Tibial nerve (tissue), 4 donors: ENCODE data around the gene CACNA1A. TPM values are rescaled to one million over a fixed set of nuclear protein-coding genes. Genes with fewer than 3 reads are reported as not detected.
"Not testable (repeated sequence)": the region's sequence is repeated elsewhere in the genome, so short reads cannot be mapped to it uniquely, and the experiment has no call there.

Source experiments
- DNase-seq, 2 donors: peaks; one replicate each; pipeline ENCODE4 v3.0.0-alpha.2; 2019; ENCODE audit warnings: low spot score in 2 of 2
- H3K27ac ChIP-seq, 4 donors: fragments of 200-600 bp; sonication (generic) in 3 of 4; one replicate each; pipeline ENCODE4 v1.5.1; 2017 to 2019; ENCODE audit warnings: mild to moderate bottlenecking in 1 of 4
- H3K27me3 ChIP-seq, 2 donors: fragments of 200-600 bp; sonication (generic) in 1 of 2; one replicate each; pipeline versions ENCODE4 v1.5.1 to v1.6.0; 2017 to 2019
- H3K36me3 ChIP-seq, 3 donors: fragments of 200-600 bp; sonication (generic); one replicate each; pipeline ENCODE4 v1.5.1; 2018 to 2019
- H3K4me1 ChIP-seq, 4 donors: fragments of 200-600 bp; sonication (generic) in 3 of 4; one replicate each; pipeline ENCODE4 v1.5.1; 2017 to 2019
- H3K4me3 ChIP-seq, 4 donors: fragments of 200-600 bp; sonication (generic) in 3 of 4; one replicate each; pipeline ENCODE4 v1.5.1; 2017 to 2019; ENCODE audit warnings: mild to moderate bottlenecking in 1 of 4, moderate library complexity in 1 of 4
- H3K9me3 ChIP-seq, 4 donors: fragments of 200-600 bp; sonication (generic) in 3 of 4; one replicate each; pipeline ENCODE4 v1.5.1; 2017 to 2019
- CTCF ChIP-seq, 5 experiments: fragments of 200-600 bp in 3 of 5; fragments of 450-650 bp in 2 of 5; sonication (generic) in 3 of 5; IDR thresholded peaks; one replicate each; pipeline ENCODE4 v1.5.1; 2016 to 2019; ENCODE audit warnings: antibody characterized with exemption in 5 of 5, mild to moderate bottlenecking in 3 of 5, moderate library complexity in 2 of 5
- EP300 ChIP-seq, 2 donors: sonication (generic); formaldehyde crosslinking; IDR thresholded peaks; one replicate each; pipeline ENCODE4 v1.6.1; 2017; ENCODE audit warnings: antibody characterized with exemption in 2 of 2, mild to moderate bottlenecking in 1 of 2
- POLR2A ChIP-seq, 2 donors: fragments of 450-650 bp; IDR thresholded peaks; one replicate each; pipeline ENCODE4 v1.6.1; 2017; ENCODE audit warnings: antibody characterized with exemption in 2 of 2, mild to moderate bottlenecking in 2 of 2, moderate library complexity in 2 of 2
- WGBS, 2 donors: methylation state at CpG; one replicate each; pipeline ENCODE4 v1.1.5; 2018; 5-methylcytosine and 5-hydroxymethylcytosine counted together
- total RNA-seq, 4 donors: library from RNA; depleted of rRNA; stranded (reverse); fragments of >200 nt; gene quantifications; one replicate each; pipeline ENCODE4 v1.1.0, GENCODE V29; 2016

CACNA1A gene
- total RNA-seq, 4 donors from 2014 or later: 4.0 to 10.2 (median 9.3) TPM

- TF ChIP-seq EP300 (IDR thresholded peaks at IDR 0.05) (no peak), CTCF (IDR thresholded peaks at IDR 0.05) (no peak), POLR2A (IDR thresholded peaks at IDR 0.05) (no peak)
- H3K27me3 ChIP-seq: no peaks in the 10 kb centered on the region
- peaks cover 0 to 8% (median 0%) of the 10 kb centered on the region in 4 donors for H3K9me3 ChIP-seq
- H3K27ac ChIP-seq: no peak overlapping the region
- WGBS, 2 donors: 28 to 29% methylated on average over 6 of the region's 6 CpGs
- H3K36me3 ChIP-seq: no peaks in the 10 kb centered on the region
- no peak overlapping the region for H3K4me3 ChIP-seq
- no peaks in the 10 kb centered on the region for H3K4me1 ChIP-seq
- DNase-seq: no peak
These were observed 24.4 kb upstream of the CACNA1A start for GRCh38 chr19:13530720-13531119.

- H3K9me3 ChIP-seq, H3K27me3 ChIP-seq, H3K4me1 ChIP-seq, H3K27ac ChIP-seq, H3K36me3 ChIP-seq, DNase-seq, H3K4me3 ChIP-seq: not testable (repeated sequence)
- WGBS, 2 donors: 76 to 83% methylated on average over 2 of the region's 2 CpGs
These were observed 23.4 kb upstream of the CACNA1A start for GRCh38 chr19:13529721-13530120.

DNA sequence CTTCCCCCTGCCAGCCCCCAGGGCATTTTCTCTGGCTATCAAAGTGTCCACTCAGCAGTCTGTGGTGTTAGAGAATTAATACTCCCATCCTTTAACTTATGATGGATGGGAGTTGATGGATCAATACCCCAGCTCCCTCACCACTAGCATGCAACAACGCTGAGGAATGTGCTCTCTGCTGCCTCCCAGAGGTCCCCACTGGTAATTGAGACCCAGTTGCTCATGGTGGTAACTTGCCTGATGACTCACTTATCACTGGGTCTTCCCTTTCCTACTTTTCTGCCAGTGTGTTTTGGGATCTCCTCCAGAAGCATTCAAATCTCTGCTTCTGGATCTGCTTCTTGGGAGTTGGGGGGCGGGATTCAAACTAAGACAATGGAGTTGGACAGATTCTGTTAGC is 20.3 kb upstream of the CACNA1A start:
- WGBS, 2 donors: 11 to 16% methylated on average over 2 of the region's 2 CpGs

DNA sequence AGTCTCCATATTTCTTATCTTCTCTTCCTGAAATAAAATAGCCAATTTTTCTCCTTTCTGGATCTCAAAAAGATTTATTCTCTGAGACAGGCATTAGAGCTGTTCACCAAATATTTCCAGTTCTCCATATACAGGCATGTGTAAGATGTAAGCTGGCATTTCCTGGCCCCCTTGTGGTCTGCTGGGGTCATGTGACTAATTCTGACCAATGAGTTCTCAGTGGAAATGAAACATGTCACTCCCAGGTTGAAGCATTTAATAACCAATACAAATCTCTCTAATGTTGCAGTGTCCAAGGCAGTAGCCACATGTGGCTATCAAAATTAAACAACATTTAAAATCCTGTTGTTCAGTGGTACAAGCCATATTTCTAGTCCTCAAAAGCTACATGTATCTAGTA is 14.8 kb upstream of the CACNA1A start:
- Histone ChIP-seq H3K4me3 (no peak overlapping the region), H3K4me1 (no peaks in the 10 kb centered on the region), H3K9me3 (peaks cover 0 to 26% (median 4%) of the 10 kb centered on the region in 4 donors), H3K36me3 (no peaks in the 10 kb centered on the region), H3K27ac (no peak overlapping the region), H3K27me3 (no peaks in the 10 kb centered on the region)
- DNase-seq: no peak
- TF ChIP-seq POLR2A (IDR thresholded peaks at IDR 0.05): no peak
- no peak for TF ChIP-seq EP300 (IDR thresholded peaks at IDR 0.05)

More for the DNA sequence above, 20.3 kb upstream of the CACNA1A start:
- TF ChIP-seq POLR2A (IDR thresholded peaks at IDR 0.05) (no peak), CTCF (IDR thresholded peaks at IDR 0.05) (no peak), EP300 (IDR thresholded peaks at IDR 0.05) (no peak)
- H3K27ac ChIP-seq: no peak overlapping the region
- H3K4me3 ChIP-seq: no peak overlapping the region
- peaks cover 0 to 11% (median 0%) of the 10 kb centered on the region in 4 donors for H3K9me3 ChIP-seq
- H3K36me3 ChIP-seq: no peaks in the 10 kb centered on the region
- no peak for DNase-seq
- H3K4me1 ChIP-seq: no peaks in the 10 kb centered on the region
- no peaks in the 10 kb centered on the region for H3K27me3 ChIP-seq

DNA sequence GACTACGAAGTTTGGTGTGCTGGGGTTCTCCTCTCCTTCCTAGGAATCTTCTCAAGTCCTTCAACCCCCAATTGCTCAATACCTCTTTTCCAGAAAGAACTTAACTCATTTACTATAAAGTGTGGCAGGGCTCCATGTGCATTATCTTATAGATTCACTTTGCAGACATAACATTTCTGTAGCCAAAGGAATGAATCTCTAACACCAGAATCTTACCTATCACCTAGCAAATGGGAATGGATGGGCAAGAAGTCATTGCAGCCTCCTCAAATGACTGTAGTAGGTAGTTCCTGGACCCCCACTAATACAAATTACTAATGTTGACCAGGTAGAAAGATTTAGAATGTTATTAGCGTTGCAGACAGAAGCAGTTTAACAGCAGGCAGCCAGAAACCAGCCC is 5.7 kb upstream of the CACNA1A start:
- Histone ChIP-seq H3K27ac (no peak overlapping the region), H3K36me3 (no peaks in the 10 kb centered on the region), H3K4me3 (no peak overlapping the region), H3K9me3 (peaks cover 0 to 10% (median 0%) of the 10 kb centered on the region in 4 donors), H3K4me1 (no peaks in the 10 kb centered on the region), H3K27me3 (peaks cover 0 to 21% of the 10 kb centered on the region in 2 donors)
- WGBS, 2 donors: 50 to 57% methylated on average over 2 of the region's 2 CpGs
- no peak for DNase-seq
- TF ChIP-seq EP300 (IDR thresholded peaks at IDR 0.05) (no peak), CTCF (IDR thresholded peaks at IDR 0.05) (no peak)

DNA sequence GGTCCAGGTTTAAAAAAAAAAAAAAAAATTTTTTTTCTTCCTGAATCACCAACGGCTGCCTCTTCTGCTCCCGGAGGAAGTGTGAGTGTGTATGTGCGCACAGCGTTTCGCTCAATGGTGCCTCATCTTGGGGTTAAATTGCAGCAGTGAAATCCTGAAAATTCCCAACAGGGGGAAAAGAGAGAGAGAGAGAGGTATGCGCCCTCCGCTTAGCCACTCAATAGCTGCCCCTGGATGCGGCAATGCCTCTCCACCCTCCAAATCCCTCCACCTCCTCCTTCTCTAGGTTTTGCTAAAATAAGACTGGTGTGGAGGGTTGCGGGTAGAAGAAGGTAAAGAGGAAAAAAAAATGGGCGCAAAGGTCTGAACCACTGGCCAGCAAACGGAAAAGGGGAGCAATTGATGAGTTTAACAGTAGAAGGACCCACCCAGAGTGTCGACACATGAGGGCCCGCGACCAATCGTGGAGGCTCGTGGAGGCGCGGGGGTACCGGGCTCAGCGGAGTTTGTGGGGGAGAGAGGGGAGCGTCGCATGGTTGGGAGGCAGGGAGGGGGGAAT is 853 bp upstream of the CACNA1A start:
- DNase-seq: no peak
- Histone ChIP-seq H3K4me1 (peaks cover 0 to 11% (median 0%) of the 10 kb centered on the region in 4 donors), H3K27ac (no peak overlapping the region), H3K27me3 (peaks cover 0 to 49% of the 10 kb centered on the region in 2 donors), H3K9me3 (peaks cover 0 to 6% (median 0%) of the 10 kb centered on the region in 4 donors), H3K4me3 (no peak overlapping the region), H3K36me3 (no peaks in the 10 kb centered on the region)
- WGBS, 2 donors: 2 to 5% methylated on average over 22 of the region's 22 CpGs
- TF ChIP-seq EP300 (IDR thresholded peaks at IDR 0.05): no peak
- TF ChIP-seq POLR2A (IDR thresholded peaks at IDR 0.05): no peak
- no peak for TF ChIP-seq CTCF (IDR thresholded peaks at IDR 0.05)
